HepG2 (cell line): ENCODE data around the gene ABTB2. TPM values are rescaled to one million over a fixed set of nuclear protein-coding genes. Genes with fewer than 3 reads are reported as not detected.

Experiments
- HOXD1 ChIP-seq: sonication (generic); formaldehyde crosslinking; IDR thresholded peaks from 2 replicates; pipeline ENCODE4 v1.5.0; 2020; ENCODE audit warnings: missing genetic modification reagents
- KDM5A ChIP-seq: fragments of 200-600 bp; sonication (generic); IDR thresholded peaks from 2 replicates; pipeline ENCODE4 v1.7.0; 2018; ENCODE audit warnings: antibody characterized with exemption, mild to moderate bottlenecking, low read length, borderline replicate concordance
- KLF12 ChIP-seq: sonication (generic); formaldehyde crosslinking; IDR thresholded peaks from 2 replicates; pipeline ENCODE4 v1.4.0; 2020; ENCODE audit warnings: missing genetic modification reagents, borderline replicate concordance
- MBNL3 ChIP-seq: fragments of 250-450 bp; sonication (Bioruptor Pico); conservative IDR thresholded peaks from 2 replicates; pipeline ENCODE4 v1.8.0; 2022; ENCODE audit warnings: mild to moderate bottlenecking, inconsistent platforms
- RFXANK ChIP-seq: IDR thresholded peaks from 2 replicates; pipeline ENCODE4 v1.6.1; 2016
- ZBTB7A ChIP-seq: sonication (generic); formaldehyde crosslinking; IDR thresholded peaks from 2 replicates; pipeline ENCODE4 v1.8.0; 2022; ENCODE audit warnings: mild to moderate bottlenecking, missing genetic modification reagents
- ZNF34 ChIP-seq: sonication (generic); formaldehyde crosslinking; IDR thresholded peaks from 2 replicates; pipeline ENCODE4 v1.4.0; 2020; ENCODE audit warnings: mild to moderate bottlenecking, missing genetic modification reagents, borderline replicate concordance
- ZNF7 ChIP-seq: IDR thresholded peaks from 2 replicates; pipeline ENCODE4 v1.6.1; 2016; ENCODE audit warnings: missing biosample characterization, missing genetic modification reagents
- polyA plus RNA-seq, 8 experiments: library from polyadenylated mRNA; depleted of rRNA in 3 of 8; stranded (reverse) in 7 of 8; unstranded in 1 of 8; fragments of >200 nt; fragmentation: Illumina TruSeq in 4 of 8; extraction: Trizol in 4 of 8; gene quantifications; 2 replicates each; pipeline versions ENCODE4 v1.2.1 to v1.2.3, GENCODE V29; 2011 to 2016; ENCODE audit warnings: low read depth in 4 of 8, missing spikeins in 1 of 8, mixed read lengths in 1 of 8; ENCODE audit not compliant: insufficient read depth in 1 of 8
- total RNA-seq, 5 experiments: library from RNA; depleted of rRNA; stranded (reverse); fragments of >200 nt; fragmentation: Illumina TruSeq; extraction: Trizol; gene quantifications; 2 replicates each; pipeline ENCODE4 v1.2.3, GENCODE V29; 2016; ENCODE audit warnings: low read depth in 1 of 5
- TF ChIP-seq, protein P1 (sequence below): sonication (generic); formaldehyde crosslinking; IDR thresholded peaks from 2 replicates; pipeline ENCODE4 v1.5.0; 2020; ENCODE audit warnings: mild to moderate bottlenecking, missing genetic modification reagents, moderate library complexity
- TF ChIP-seq, protein P2 (sequence below): sonication (generic); formaldehyde crosslinking; IDR thresholded peaks from 2 replicates; pipeline ENCODE4 v1.4.0; 2020; ENCODE audit warnings: missing genetic modification reagents
- TF ChIP-seq, protein P3 (sequence below): sonication (generic); formaldehyde crosslinking; IDR thresholded peaks from 2 replicates; pipeline ENCODE4 v1.4.0; 2020; ENCODE audit warnings: missing genetic modification reagents
- TF ChIP-seq, protein P4 (sequence below): sonication (generic); formaldehyde crosslinking; IDR thresholded peaks from 2 replicates; pipeline ENCODE4 v1.4.0; 2020; ENCODE audit warnings: missing genetic modification reagents
- TF ChIP-seq, protein P5 (sequence below): sonication (generic); formaldehyde crosslinking; IDR thresholded peaks from 2 replicates; pipeline ENCODE4 v1.8.0; 2022; ENCODE audit warnings: mild to moderate bottlenecking, missing genetic modification reagents
- TF ChIP-seq, protein P6 (sequence below): sonication (generic); formaldehyde crosslinking; conservative IDR thresholded peaks from 2 replicates; pipeline ENCODE4 v1.4.0; 2020; ENCODE audit warnings: mild to moderate bottlenecking, missing genetic modification reagents, moderate library complexity
- TF ChIP-seq, protein P7 (sequence below): IDR thresholded peaks from 2 replicates; pipeline ENCODE4 v1.6.1; 2016; ENCODE audit warnings: missing compliant biosample characterization, missing genetic modification reagents, borderline replicate concordance
- TF ChIP-seq, protein P8 (sequence below): sonication (generic); formaldehyde crosslinking; IDR thresholded peaks from 2 replicates; pipeline ENCODE4 v1.5.1; 2020; ENCODE audit warnings: mild to moderate bottlenecking, missing genetic modification reagents, moderate library complexity

The ABTB2 gene
- total and polyA plus RNA-seq, 2 of the 13 experiments (the other 11 are each of a cell fraction or from before 2014, with no cell fraction given) = 5.1 to 15.4 TPM

DNA sequence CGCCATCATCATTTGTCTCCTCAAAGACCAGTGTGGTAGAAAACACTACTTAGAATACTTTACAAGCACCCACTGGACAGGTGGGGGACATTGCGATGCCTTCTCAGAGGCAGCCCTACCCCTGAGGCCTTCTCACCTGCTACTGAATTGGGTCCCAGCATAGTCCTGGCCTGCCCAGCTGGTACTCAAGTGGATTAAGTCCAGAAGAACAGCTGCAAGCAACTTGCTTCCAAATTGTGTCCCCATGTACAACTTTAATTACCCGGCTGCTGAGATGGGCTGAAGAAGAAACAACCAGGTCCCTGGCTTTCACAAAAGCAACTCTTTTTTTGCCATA is 12.3 kb downstream of the ABTB2 start (continued):
- TF ChIP-seq, protein P1, sequence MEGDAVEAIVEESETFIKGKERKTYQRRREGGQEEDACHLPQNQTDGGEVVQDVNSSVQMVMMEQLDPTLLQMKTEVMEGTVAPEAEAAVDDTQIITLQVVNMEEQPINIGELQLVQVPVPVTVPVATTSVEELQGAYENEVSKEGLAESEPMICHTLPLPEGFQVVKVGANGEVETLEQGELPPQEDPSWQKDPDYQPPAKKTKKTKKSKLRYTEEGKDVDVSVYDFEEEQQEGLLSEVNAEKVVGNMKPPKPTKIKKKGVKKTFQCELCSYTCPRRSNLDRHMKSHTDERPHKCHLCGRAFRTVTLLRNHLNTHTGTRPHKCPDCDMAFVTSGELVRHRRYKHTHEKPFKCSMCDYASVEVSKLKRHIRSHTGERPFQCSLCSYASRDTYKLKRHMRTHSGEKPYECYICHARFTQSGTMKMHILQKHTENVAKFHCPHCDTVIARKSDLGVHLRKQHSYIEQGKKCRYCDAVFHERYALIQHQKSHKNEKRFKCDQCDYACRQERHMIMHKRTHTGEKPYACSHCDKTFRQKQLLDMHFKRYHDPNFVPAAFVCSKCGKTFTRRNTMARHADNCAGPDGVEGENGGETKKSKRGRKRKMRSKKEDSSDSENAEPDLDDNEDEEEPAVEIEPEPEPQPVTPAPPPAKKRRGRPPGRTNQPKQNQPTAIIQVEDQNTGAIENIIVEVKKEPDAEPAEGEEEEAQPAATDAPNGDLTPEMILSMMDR (CRISPR knock-in tag) = no peak
- TF ChIP-seq, protein P2, sequence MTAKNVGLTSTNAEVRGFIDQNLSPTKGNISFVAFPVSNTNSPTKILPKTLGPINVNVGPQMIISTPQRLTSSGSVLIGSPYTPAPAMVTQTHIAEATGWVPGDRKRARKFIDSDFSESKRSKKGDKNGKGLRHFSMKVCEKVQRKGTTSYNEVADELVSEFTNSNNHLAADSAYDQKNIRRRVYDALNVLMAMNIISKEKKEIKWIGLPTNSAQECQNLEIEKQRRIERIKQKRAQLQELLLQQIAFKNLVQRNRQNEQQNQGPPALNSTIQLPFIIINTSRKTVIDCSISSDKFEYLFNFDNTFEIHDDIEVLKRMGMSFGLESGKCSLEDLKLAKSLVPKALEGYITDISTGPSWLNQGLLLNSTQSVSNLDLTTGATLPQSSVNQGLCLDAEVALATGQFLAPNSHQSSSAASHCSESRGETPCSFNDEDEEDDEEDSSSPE (CRISPR knock-in tag) = no peak
- TF ChIP-seq ZNF7 (CRISPR knock-in tag) (no peak), MBNL3 (no peak), HOXD1 (CRISPR knock-in tag) (no peak), KDM5A (no peak), RFXANK (CRISPR knock-in tag) (no peak), KLF12 (CRISPR knock-in tag) (no peak), ZBTB7A (CRISPR knock-in tag) (no peak), ZNF34 (CRISPR knock-in tag) (no peak)
- TF ChIP-seq, protein P3, sequence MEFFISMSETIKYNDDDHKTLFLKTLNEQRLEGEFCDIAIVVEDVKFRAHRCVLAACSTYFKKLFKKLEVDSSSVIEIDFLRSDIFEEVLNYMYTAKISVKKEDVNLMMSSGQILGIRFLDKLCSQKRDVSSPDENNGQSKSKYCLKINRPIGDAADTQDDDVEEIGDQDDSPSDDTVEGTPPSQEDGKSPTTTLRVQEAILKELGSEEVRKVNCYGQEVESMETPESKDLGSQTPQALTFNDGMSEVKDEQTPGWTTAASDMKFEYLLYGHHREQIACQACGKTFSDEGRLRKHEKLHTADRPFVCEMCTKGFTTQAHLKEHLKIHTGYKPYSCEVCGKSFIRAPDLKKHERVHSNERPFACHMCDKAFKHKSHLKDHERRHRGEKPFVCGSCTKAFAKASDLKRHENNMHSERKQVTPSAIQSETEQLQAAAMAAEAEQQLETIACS (CRISPR knock-in tag) = no peak
- TF ChIP-seq, protein P4, sequence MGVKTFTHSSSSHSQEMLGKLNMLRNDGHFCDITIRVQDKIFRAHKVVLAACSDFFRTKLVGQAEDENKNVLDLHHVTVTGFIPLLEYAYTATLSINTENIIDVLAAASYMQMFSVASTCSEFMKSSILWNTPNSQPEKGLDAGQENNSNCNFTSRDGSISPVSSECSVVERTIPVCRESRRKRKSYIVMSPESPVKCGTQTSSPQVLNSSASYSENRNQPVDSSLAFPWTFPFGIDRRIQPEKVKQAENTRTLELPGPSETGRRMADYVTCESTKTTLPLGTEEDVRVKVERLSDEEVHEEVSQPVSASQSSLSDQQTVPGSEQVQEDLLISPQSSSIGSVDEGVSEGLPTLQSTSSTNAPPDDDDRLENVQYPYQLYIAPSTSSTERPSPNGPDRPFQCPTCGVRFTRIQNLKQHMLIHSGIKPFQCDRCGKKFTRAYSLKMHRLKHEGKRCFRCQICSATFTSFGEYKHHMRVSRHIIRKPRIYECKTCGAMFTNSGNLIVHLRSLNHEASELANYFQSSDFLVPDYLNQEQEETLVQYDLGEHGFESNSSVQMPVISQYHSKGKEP (CRISPR knock-in tag) = no peak
- TF ChIP-seq, protein P5, sequence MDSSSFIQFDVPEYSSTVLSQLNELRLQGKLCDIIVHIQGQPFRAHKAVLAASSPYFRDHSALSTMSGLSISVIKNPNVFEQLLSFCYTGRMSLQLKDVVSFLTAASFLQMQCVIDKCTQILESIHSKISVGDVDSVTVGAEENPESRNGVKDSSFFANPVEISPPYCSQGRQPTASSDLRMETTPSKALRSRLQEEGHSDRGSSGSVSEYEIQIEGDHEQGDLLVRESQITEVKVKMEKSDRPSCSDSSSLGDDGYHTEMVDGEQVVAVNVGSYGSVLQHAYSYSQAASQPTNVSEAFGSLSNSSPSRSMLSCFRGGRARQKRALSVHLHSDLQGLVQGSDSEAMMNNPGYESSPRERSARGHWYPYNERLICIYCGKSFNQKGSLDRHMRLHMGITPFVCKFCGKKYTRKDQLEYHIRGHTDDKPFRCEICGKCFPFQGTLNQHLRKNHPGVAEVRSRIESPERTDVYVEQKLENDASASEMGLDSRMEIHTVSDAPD (CRISPR knock-in tag) = 0 out of 2 replicates have a peak, but pooled peaks have one; percentile 26
- TF ChIP-seq, protein P6, sequence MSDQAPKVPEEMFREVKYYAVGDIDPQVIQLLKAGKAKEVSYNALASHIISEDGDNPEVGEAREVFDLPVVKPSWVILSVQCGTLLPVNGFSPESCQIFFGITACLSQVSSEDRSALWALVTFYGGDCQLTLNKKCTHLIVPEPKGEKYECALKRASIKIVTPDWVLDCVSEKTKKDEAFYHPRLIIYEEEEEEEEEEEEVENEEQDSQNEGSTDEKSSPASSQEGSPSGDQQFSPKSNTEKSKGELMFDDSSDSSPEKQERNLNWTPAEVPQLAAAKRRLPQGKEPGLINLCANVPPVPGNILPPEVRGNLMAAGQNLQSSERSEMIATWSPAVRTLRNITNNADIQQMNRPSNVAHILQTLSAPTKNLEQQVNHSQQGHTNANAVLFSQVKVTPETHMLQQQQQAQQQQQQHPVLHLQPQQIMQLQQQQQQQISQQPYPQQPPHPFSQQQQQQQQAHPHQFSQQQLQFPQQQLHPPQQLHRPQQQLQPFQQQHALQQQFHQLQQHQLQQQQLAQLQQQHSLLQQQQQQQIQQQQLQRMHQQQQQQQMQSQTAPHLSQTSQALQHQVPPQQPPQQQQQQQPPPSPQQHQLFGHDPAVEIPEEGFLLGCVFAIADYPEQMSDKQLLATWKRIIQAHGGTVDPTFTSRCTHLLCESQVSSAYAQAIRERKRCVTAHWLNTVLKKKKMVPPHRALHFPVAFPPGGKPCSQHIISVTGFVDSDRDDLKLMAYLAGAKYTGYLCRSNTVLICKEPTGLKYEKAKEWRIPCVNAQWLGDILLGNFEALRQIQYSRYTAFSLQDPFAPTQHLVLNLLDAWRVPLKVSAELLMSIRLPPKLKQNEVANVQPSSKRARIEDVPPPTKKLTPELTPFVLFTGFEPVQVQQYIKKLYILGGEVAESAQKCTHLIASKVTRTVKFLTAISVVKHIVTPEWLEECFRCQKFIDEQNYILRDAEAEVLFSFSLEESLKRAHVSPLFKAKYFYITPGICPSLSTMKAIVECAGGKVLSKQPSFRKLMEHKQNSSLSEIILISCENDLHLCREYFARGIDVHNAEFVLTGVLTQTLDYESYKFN (CRISPR knock-in tag) = peak; percentile 45; the same call in 1 of the 2 replicates
- TF ChIP-seq, protein P7, sequence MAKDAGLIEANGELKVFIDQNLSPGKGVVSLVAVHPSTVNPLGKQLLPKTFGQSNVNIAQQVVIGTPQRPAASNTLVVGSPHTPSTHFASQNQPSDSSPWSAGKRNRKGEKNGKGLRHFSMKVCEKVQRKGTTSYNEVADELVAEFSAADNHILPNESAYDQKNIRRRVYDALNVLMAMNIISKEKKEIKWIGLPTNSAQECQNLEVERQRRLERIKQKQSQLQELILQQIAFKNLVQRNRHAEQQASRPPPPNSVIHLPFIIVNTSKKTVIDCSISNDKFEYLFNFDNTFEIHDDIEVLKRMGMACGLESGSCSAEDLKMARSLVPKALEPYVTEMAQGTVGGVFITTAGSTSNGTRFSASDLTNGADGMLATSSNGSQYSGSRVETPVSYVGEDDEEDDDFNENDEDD (CRISPR knock-in tag) = no peak
- TF ChIP-seq, protein P8, sequence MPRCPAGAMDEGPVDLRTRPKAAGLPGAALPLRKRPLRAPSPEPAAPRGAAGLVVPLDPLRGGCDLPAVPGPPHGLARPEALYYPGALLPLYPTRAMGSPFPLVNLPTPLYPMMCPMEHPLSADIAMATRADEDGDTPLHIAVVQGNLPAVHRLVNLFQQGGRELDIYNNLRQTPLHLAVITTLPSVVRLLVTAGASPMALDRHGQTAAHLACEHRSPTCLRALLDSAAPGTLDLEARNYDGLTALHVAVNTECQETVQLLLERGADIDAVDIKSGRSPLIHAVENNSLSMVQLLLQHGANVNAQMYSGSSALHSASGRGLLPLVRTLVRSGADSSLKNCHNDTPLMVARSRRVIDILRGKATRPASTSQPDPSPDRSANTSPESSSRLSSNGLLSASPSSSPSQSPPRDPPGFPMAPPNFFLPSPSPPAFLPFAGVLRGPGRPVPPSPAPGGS (CRISPR knock-in tag) = 0 out of 2 replicates have a peak, but pooled peaks have one; percentile 13
